NT2/D1 (cell line): Measurements from ENCODE around the gene LCNL1.

Experiments used
- DNase-seq: peaks from one replicate; pipeline ENCODE4 v3.0.0-alpha.2; 2011; ENCODE audit warnings: low read depth, low spot score
- H3K27me3 ChIP-seq: 2 replicates; pipeline ENCODE4 v1.6.0; 2011; ENCODE audit warnings: mild to moderate bottlenecking; ENCODE audit not compliant: insufficient read length, insufficient read depth
- H3K36me3 ChIP-seq: 2 replicates; pipeline ENCODE4 v1.6.1; 2011; ENCODE audit warnings: mild to moderate bottlenecking, low read length, mixed read lengths; ENCODE audit not compliant: insufficient read depth, insufficient read length
- H3K4me1 ChIP-seq: 2 replicates; pipeline ENCODE4 v1.5.1; 2011; ENCODE audit not compliant: insufficient read depth, insufficient read length
- H3K4me3 ChIP-seq: 2 replicates; pipeline ENCODE4 v1.5.1; 2011; ENCODE audit warnings: low read depth; ENCODE audit not compliant: insufficient read length
- H3K9ac ChIP-seq: 2 replicates; pipeline ENCODE4 v1.6.0; 2011; ENCODE audit warnings: low read depth; ENCODE audit not compliant: insufficient read length
- H3K9me3 ChIP-seq: 2 replicates; pipeline ENCODE4 v1.5.1; 2011; ENCODE audit warnings: mild to moderate bottlenecking, low read length; ENCODE audit not compliant: insufficient read depth
- SUZ12 ChIP-seq: IDR thresholded peaks from 2 replicates; pipeline ENCODE4 v1.6.1; 2011; ENCODE audit not compliant: insufficient read length, insufficient read depth; ENCODE audit errors: extremely low read depth
- YY1 ChIP-seq: IDR thresholded peaks from 2 replicates; pipeline ENCODE4 v1.6.1; 2011; ENCODE audit not compliant: insufficient read length, insufficient read depth
- ZNF274 ChIP-seq: IDR thresholded peaks from 2 replicates; pipeline ENCODE4 v1.6.1; 2011; ENCODE audit warnings: mild to moderate bottlenecking, low read depth, low read length

Gene LCNL1

GRCh38 chr9:136978865-136979544, 3.8 kb upstream of the LCNL1 start:
- Histone ChIP-seq H3K9ac (no peak overlapping the region), H3K9me3 (no peaks in the 10 kb centered on the region), H3K4me1 (peaks cover 47% of the 10 kb centered on the region), H3K4me3 (peak overlapping the region; percentile 24), H3K27me3 (peaks cover 12% of the 10 kb centered on the region), H3K36me3 (no peaks in the 10 kb centered on the region)
- TF ChIP-seq YY1: no peak
- no peak for TF ChIP-seq ZNF274
- TF ChIP-seq SUZ12: no peak
- no peak for DNase-seq

GRCh38 chr9:136979769-136980587, 2.8 kb upstream of the LCNL1 start:
- Histone ChIP-seq H3K9ac (peak overlapping the region; percentile 50), H3K9me3 (no peaks in the 10 kb centered on the region), H3K36me3 (no peaks in the 10 kb centered on the region), H3K4me1 (peaks cover 50% of the 10 kb centered on the region), H3K27me3 (peaks cover 12% of the 10 kb centered on the region), H3K4me3 (no peak overlapping the region)
- TF ChIP-seq SUZ12 (no peak), YY1 (no peak), ZNF274 (no peak)
- DNase-seq: no peak

DNA sequence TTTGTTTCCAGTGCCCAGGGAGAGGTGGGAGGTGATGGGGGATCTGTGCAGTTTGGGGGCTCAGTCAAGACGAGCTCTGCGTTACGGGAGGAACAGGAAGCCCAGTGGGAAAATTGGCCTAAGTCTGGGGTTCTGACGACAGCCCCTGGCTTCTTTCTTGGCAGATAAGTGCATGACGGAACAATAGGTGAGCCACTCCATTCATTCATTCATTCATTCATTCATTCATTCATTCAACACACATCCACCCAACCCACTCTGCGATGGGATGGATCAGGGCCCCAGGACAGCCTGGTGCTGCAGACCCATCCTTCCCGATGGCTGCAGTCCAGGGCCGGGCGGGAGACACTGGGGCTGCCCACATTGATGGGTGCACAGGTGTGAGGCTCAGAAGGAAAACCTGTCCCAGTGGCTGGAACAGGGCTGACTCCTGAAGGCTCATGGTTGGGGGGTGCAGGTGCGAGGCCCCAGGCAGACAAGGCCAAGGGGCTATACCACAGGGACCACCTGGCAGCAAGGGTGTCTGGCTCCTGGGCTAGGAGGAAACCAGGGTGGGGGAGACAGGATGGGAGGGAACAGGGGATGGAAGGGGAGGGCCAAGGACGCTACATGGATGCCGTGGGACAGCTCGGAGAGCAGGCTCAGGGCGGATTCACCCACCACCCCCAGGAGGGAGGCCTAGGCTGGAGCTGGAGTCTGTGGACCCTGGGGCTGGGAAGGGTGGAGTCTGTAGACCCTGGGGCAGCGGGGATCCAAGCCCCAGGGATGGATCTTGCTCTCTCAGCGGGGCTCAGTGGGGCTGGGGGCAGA, 1.9 kb upstream of the LCNL1 start:
- H3K36me3 ChIP-seq: no peaks in the 10 kb centered on the region
- no peaks in the 10 kb centered on the region for H3K9me3 ChIP-seq
- no peak overlapping the region for H3K4me3 ChIP-seq
- peaks cover 55% of the 10 kb centered on the region for H3K4me1 ChIP-seq
- H3K9ac ChIP-seq: peak overlapping the region; percentile 17
- no peak for DNase-seq
- H3K27me3 ChIP-seq: peaks cover 12% of the 10 kb centered on the region
- TF ChIP-seq YY1 (no peak), SUZ12 (no peak), ZNF274 (no peak)

DNA sequence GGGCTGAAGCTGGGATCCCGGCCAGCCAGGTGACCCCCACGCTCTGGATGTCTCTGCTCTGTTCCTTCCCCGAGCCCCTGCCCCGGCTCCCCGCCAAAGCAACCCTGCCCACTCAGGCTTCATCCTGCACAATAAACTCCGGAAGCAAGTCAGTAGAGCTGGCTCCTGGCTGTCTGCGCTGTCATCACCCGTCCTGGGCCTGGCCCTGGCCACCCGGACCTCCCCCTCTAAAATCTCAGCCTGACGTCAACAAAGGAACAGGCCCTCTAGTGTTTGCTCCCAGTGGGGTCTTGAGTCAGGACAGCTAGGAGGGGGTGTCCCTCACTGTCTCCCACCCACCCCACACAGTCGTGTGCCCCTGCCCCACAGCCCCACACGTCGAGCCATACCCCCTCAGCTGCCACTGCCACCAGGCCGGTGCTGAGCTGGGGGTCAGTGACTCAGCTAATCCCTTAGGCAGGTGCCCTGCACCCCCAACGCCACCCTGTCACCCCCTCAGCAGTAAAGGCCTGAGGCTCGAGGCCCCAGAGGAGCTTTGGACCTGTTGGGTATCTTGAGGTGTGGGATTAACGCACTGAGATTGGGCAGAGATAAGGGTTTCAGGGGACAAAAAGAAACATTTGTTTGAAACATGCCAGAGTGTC, 1.1 kb upstream of the LCNL1 start:
- DNase-seq: no peak
- peaks cover 12% of the 10 kb centered on the region for H3K27me3 ChIP-seq
- peak overlapping the region; percentile 17 for H3K9ac ChIP-seq
- no peaks in the 10 kb centered on the region for H3K36me3 ChIP-seq
- H3K4me1 ChIP-seq: peaks cover 49% of the 10 kb centered on the region
- H3K4me3 ChIP-seq: no peak overlapping the region
- TF ChIP-seq SUZ12: no peak
- no peak for TF ChIP-seq YY1
- no peak for TF ChIP-seq ZNF274
- no peaks in the 10 kb centered on the region for H3K9me3 ChIP-seq

GRCh38 chr9:136983167-136983566, 374 bp downstream of the LCNL1 start:
- no peaks in the 10 kb centered on the region for H3K36me3 ChIP-seq
- H3K4me3 ChIP-seq: no peak overlapping the region
- no peak overlapping the region for H3K9ac ChIP-seq

GRCh38 chr9:136983656-136984314, 992 bp downstream of the LCNL1 start:
- no peak for DNase-seq
- H3K27me3 ChIP-seq: no peaks in the 10 kb centered on the region
- peaks cover 40% of the 10 kb centered on the region for H3K4me1 ChIP-seq
- H3K9me3 ChIP-seq: no peaks in the 10 kb centered on the region
- H3K36me3 ChIP-seq: no peaks in the 10 kb centered on the region
- no peak overlapping the region for H3K4me3 ChIP-seq
- TF ChIP-seq YY1: no peak
- no peak for TF ChIP-seq ZNF274
- TF ChIP-seq SUZ12: no peak
- H3K9ac ChIP-seq: no peak overlapping the region

More at GRCh38 chr9:136983167-136983566, 374 bp downstream of the LCNL1 start:
- Histone ChIP-seq H3K27me3 (no peaks in the 10 kb centered on the region), H3K9me3 (no peaks in the 10 kb centered on the region), H3K4me1 (peaks cover 41% of the 10 kb centered on the region)
- DNase-seq: no peak
- TF ChIP-seq SUZ12: no peak
- TF ChIP-seq YY1: no peak
- TF ChIP-seq ZNF274: no peak
